Measurements from ENCODE around the gene SYDE2. TPM values are rescaled to one million over a fixed set of nuclear protein-coding genes. Genes with fewer than 3 reads are reported as not detected.

The SYDE2 gene
- total RNA-seq, 1 donor from 2014 or later = 7.6 TPM

GRCh38 chr1:85133565-85134159 lies 67.2 kb downstream of the SYDE2 start:
- no peak overlapping the region for H3K4me3 ChIP-seq (ENCODE audit: low read depth, low read length)
- TF ChIP-seq, protein P1, sequence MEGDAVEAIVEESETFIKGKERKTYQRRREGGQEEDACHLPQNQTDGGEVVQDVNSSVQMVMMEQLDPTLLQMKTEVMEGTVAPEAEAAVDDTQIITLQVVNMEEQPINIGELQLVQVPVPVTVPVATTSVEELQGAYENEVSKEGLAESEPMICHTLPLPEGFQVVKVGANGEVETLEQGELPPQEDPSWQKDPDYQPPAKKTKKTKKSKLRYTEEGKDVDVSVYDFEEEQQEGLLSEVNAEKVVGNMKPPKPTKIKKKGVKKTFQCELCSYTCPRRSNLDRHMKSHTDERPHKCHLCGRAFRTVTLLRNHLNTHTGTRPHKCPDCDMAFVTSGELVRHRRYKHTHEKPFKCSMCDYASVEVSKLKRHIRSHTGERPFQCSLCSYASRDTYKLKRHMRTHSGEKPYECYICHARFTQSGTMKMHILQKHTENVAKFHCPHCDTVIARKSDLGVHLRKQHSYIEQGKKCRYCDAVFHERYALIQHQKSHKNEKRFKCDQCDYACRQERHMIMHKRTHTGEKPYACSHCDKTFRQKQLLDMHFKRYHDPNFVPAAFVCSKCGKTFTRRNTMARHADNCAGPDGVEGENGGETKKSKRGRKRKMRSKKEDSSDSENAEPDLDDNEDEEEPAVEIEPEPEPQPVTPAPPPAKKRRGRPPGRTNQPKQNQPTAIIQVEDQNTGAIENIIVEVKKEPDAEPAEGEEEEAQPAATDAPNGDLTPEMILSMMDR (IDR thresholded peaks at IDR 0.05; ENCODE audit: insufficient read depth, low read length, poor library complexity, severe bottlenecking) = no peak
- DNase-seq (ENCODE audit: low read depth) = no peak
- H3K36me3 ChIP-seq (ENCODE audit: control insufficient read depth, insufficient read depth, low read length) = no peaks in the 10 kb centered on the region
- H3K27me3 ChIP-seq (ENCODE audit: control insufficient read depth, insufficient read depth, low read length) = no peaks in the 10 kb centered on the region

- DNase-seq (ENCODE audit: low read depth) = no peak
- TF ChIP-seq, protein P1 (IDR thresholded peaks at IDR 0.05; ENCODE audit: insufficient read depth, low read length, poor library complexity, severe bottlenecking) = no peak
- Histone ChIP-seq H3K4me3 (ENCODE audit: low read depth, low read length) (no peak overlapping the region), H3K27me3 (ENCODE audit: control insufficient read depth, insufficient read depth, low read length) (no peaks in the 10 kb centered on the region), H3K36me3 (ENCODE audit: control insufficient read depth, insufficient read depth, low read length) (no peaks in the 10 kb centered on the region)
Measured at GRCh38 chr1:85132078-85132720, 68.6 kb downstream of the SYDE2 start.

DNA sequence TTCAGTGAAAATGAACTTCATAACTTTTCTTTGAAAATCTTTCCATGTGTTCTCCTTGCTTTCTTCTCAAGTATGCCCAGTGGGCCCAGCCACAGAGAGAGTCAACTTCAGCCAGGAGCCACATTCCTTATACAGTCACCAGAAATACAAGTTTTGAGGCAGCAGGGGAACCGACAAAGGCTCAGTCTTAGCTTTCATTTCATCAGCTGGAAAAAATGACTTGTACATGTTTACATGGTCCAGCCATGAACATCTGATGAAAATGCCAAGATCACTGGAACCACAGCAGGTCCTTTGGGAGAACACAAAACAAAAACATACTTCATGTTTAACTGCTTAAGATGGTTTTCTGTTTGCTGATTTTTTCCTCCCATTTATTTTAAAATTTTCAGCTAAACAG lies 72.5 kb downstream of the SYDE2 start:
- H3K4me3 ChIP-seq (ENCODE audit: low read depth, low read length) = no peak overlapping the region
- no peaks in the 10 kb centered on the region for H3K27me3 ChIP-seq (ENCODE audit: control insufficient read depth, insufficient read depth, low read length)
- DNase-seq (ENCODE audit: low read depth) = no peak
- TF ChIP-seq, protein P1 (IDR thresholded peaks at IDR 0.05; ENCODE audit: insufficient read depth, low read length, poor library complexity, severe bottlenecking) = no peak
- no peaks in the 10 kb centered on the region for H3K36me3 ChIP-seq (ENCODE audit: control insufficient read depth, insufficient read depth, low read length)

DNA sequence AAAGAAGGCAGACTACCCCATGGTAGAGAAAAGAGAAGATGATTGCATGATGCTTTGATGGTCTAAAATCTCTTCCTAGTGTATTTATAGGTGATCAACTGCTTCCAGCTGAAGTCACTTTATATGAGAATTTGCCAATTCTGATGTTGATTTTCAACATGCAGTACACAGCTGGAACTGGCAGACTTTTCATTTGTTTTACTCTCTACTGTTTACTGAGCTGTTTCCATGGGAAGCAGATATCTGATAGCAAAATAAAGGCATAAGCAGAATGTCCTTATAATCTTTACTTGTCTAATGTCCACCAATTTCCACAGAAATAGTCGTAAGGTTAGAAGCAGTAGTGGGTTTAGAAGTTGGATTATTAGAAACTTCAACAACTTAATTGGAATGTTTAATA lies 74.9 kb downstream of the SYDE2 start:
- TF ChIP-seq, protein P1 (IDR thresholded peaks at IDR 0.05; ENCODE audit: insufficient read depth, low read length, poor library complexity, severe bottlenecking) = no peak
- DNase-seq (ENCODE audit: low read depth) = no peak
- Histone ChIP-seq H3K36me3 (ENCODE audit: control insufficient read depth, insufficient read depth, low read length) (no peaks in the 10 kb centered on the region), H3K4me3 (ENCODE audit: low read depth, low read length) (no peak overlapping the region), H3K27me3 (ENCODE audit: control insufficient read depth, insufficient read depth, low read length) (no peaks in the 10 kb centered on the region)

DNA sequence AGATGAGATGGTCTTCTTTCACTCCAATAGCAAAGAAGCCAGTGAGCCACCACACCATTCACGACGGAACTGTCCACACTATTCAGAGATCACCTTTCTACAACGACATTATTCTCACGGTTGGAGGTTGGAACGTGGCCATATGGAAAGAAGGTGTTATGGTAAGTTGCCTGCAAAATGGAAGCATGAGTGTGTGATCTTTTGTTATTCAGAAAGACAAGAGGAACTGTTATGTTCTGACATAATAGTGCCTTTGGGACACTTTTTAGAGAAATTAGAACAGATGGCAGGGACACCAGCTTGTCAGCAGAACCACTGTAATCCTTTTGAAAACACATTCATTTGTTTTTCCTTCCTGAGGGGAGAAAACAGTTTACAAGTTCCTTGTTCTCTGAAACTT lies 76.7 kb downstream of the SYDE2 start:
- no peaks in the 10 kb centered on the region for H3K27me3 ChIP-seq (ENCODE audit: control insufficient read depth, insufficient read depth, low read length)
- H3K36me3 ChIP-seq (ENCODE audit: control insufficient read depth, insufficient read depth, low read length) = no peaks in the 10 kb centered on the region
- no peak for DNase-seq (ENCODE audit: low read depth)
- TF ChIP-seq, protein P1 (IDR thresholded peaks at IDR 0.05; ENCODE audit: insufficient read depth, low read length, poor library complexity, severe bottlenecking) = no peak
- H3K4me3 ChIP-seq (ENCODE audit: low read depth, low read length) = no peak overlapping the region

GRCh38 chr1:85122169-85122568 lies 78.6 kb downstream of the SYDE2 start:
- Histone ChIP-seq H3K27me3 (ENCODE audit: control insufficient read depth, insufficient read depth, low read length) (no peaks in the 10 kb centered on the region), H3K36me3 (ENCODE audit: control insufficient read depth, insufficient read depth, low read length) (no peaks in the 10 kb centered on the region), H3K4me3 (ENCODE audit: low read depth, low read length) (no peak overlapping the region)
- TF ChIP-seq, protein P1 (IDR thresholded peaks at IDR 0.05; ENCODE audit: insufficient read depth, low read length, poor library complexity, severe bottlenecking) = no peak
- DNase-seq (ENCODE audit: low read depth) = no peak
